ENCODE measurements around the gene PCID2. TPM values are rescaled to one million over a fixed set of nuclear protein-coding genes. Genes with fewer than 3 reads are reported as not detected.

PCID2 gene
- total RNA-seq, 1 donor from 2014 or later = 47.9 TPM

- H3K27ac Mint-ChIP-seq (ENCODE audit: unreplicated experiment) = peak overlapping the region; percentile 45
These were observed 32.2 kb downstream of the PCID2 start for GRCh38 chr13:113176280-113176679.

GRCh38 chr13:113172419-113172926, 36.0 kb downstream of the PCID2 start:
- Mint-ChIP-seq H3K4me3 (ENCODE audit: unreplicated experiment) (no peak overlapping the region), H3K27ac (ENCODE audit: unreplicated experiment) (no peak overlapping the region), H3K27me3 (ENCODE audit: unreplicated experiment) (no peaks in the 10 kb centered on the region), H3K9me3 (ENCODE audit: unreplicated experiment) (peaks cover 6% of the 10 kb centered on the region), H3K4me1 (ENCODE audit: unreplicated experiment) (peaks cover 4% of the 10 kb centered on the region), H3K36me3 (ENCODE audit: unreplicated experiment) (peaks cover 56% of the 10 kb centered on the region)
- no peak for TF ChIP-seq CTCF (IDR thresholded peaks at IDR 0.05)
- peak; percentile 76 for DNase-seq (ENCODE audit: extremely low spot score, unreplicated experiment)

More at GRCh38 chr13:113176280-113176679, 32.2 kb downstream of the PCID2 start:
- H3K9me3 Mint-ChIP-seq (ENCODE audit: unreplicated experiment) = no peaks in the 10 kb centered on the region
- H3K27me3 Mint-ChIP-seq (ENCODE audit: unreplicated experiment) = no peaks in the 10 kb centered on the region
- H3K4me3 Mint-ChIP-seq (ENCODE audit: unreplicated experiment) = no peak overlapping the region
- H3K4me1 Mint-ChIP-seq (ENCODE audit: unreplicated experiment) = peaks cover 34% of the 10 kb centered on the region
- H3K36me3 Mint-ChIP-seq (ENCODE audit: unreplicated experiment) = peaks cover 55% of the 10 kb centered on the region
- TF ChIP-seq CTCF (IDR thresholded peaks at IDR 0.05) = no peak
- peak; percentile 73 for DNase-seq (ENCODE audit: extremely low spot score, unreplicated experiment)

DNA sequence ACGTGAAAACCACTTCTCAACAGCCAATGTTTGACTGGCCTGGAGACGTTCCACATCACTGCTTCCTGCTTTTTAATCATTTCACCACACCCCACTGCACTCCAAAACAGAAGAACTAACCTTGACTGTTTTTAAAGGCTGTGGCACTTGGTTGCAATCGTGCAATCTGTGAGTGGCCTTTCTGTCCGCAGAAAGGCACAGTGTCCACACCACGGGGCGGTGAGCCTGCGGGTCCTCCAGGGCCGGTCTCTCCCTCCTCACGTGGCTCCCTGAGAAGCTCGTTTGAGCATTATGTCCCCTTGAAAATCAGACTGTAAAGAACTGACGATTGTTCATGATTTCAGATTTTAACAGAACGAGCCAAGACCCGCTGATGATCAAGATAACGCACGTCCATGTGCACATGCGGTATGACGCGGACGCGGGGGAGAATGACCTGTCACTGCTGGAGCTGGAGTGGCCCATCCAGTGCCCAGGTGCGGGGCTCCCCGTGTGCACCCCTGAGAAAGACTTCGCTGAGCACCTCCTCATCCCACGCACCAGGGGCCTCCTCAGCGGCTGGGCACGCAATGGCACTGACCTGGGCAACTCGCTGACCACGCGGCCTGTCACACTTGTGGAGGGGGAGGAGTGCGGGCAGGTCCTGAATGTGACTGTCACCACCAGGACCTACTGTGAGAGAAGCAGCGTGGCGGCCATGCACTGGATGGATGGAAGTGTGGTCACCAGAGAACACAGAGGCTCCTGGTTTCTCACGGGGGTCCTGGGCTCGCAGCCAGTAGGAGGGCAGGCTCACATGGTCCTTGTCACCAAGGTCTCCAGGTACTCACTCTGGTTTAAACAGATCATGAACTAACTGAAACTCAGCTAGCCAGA, 37.0 kb downstream of the PCID2 start:
- DNase-seq (ENCODE audit: extremely low spot score, unreplicated experiment) = peak; percentile 84

DNA sequence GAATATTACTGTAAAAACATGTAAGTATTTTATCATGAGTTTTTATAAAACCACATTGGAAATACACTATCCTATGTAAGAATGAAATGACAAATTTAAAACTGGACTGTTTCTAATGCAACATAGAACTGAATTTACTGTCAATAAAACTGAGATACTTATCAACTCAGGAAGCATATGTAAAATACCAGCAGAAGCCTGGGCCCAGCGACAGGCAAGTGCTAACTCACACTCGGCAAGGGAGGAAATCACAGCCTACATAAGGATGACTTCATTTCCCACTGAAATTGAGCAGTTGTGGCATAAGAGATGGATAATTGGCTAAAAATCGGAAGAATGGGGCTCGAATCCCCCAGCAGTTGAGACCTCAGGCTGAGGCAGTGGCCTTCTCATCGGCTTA, 38.0 kb downstream of the PCID2 start:
- Mint-ChIP-seq H3K27me3 (ENCODE audit: unreplicated experiment) (no peaks in the 10 kb centered on the region), H3K4me1 (ENCODE audit: unreplicated experiment) (peaks cover 9% of the 10 kb centered on the region), H3K9me3 (ENCODE audit: unreplicated experiment) (peaks cover 8% of the 10 kb centered on the region), H3K4me3 (ENCODE audit: unreplicated experiment) (no peak overlapping the region), H3K27ac (ENCODE audit: unreplicated experiment) (no peak overlapping the region), H3K36me3 (ENCODE audit: unreplicated experiment) (peaks cover 45% of the 10 kb centered on the region)
- no peak for DNase-seq (ENCODE audit: extremely low spot score, unreplicated experiment)
- no peak for TF ChIP-seq CTCF (IDR thresholded peaks at IDR 0.05)

More for the DNA sequence above, 37.0 kb downstream of the PCID2 start:
- H3K27me3 Mint-ChIP-seq (ENCODE audit: unreplicated experiment) = no peaks in the 10 kb centered on the region
- H3K4me1 Mint-ChIP-seq (ENCODE audit: unreplicated experiment) = peaks cover 4% of the 10 kb centered on the region
- TF ChIP-seq CTCF (IDR thresholded peaks at IDR 0.05) = no peak
- peaks cover 8% of the 10 kb centered on the region for H3K9me3 Mint-ChIP-seq (ENCODE audit: unreplicated experiment)
- no peak overlapping the region for H3K4me3 Mint-ChIP-seq (ENCODE audit: unreplicated experiment)
- no peak overlapping the region for H3K27ac Mint-ChIP-seq (ENCODE audit: unreplicated experiment)
- peaks cover 55% of the 10 kb centered on the region for H3K36me3 Mint-ChIP-seq (ENCODE audit: unreplicated experiment)

Data from osteocyte (in vitro differentiated cells).